Spleen (tissue), 7 donors: ENCODE measurements around the gene R3HDM1.

Experiments
- CTCF ChIP-seq, 11 experiments: fragments of 200-600 bp in 7 of 11; fragments of 450-650 bp in 4 of 11; sonication (generic) in 4 of 11; IDR thresholded peaks in 8 of 11; conservative IDR thresholded peaks in 3 of 11; 1 replicate in 7 of 11; 2 replicates in 4 of 11; pipeline versions ENCODE4 v1.4.0 to v1.8.0; 2016 to 2021; ENCODE audit warnings: antibody characterized with exemption in 11 of 11, inconsistent platforms in 4 of 11, mild to moderate bottlenecking in 1 of 11
- POLR2A ChIP-seq, 3 donors: fragments of 450-650 bp; IDR thresholded peaks; one replicate each; pipeline ENCODE4 v1.5.1; 2017; ENCODE audit warnings: antibody characterized with exemption in 3 of 3, mild to moderate bottlenecking in 1 of 3
- POLR2AphosphoS5 ChIP-seq, 3 donors: sonication (generic); formaldehyde crosslinking; IDR thresholded peaks; one replicate each; pipeline ENCODE4 v1.5.1; 2017; ENCODE audit warnings: antibody characterized with exemption in 3 of 3
- donor health status: DM: no; HTN: no; CAD: no; lungs with moderate emphysema.
- donor health status: DM: no; HTN: no; CAD: no.
- donor health status: DM: no; HTN: no; CAD: no.

GRCh38 chr2:135688978-135689377 lies 157.7 kb downstream of the R3HDM1 start:
- TF ChIP-seq CTCF (IDR thresholded peaks at IDR 0.05 in 8 of 11, conservative IDR thresholded peaks at IDR 0.05 in 3 of 11) (no peak), POLR2A (IDR thresholded peaks at IDR 0.05) (no peak), POLR2AphosphoS5 (IDR thresholded peaks at IDR 0.05) (no peak)
